HK-2 (cell line): ENCODE measurements around the gene TMEM11.
"Not testable (repeated sequence)": the region's sequence is repeated elsewhere in the genome, so short reads cannot be mapped to it uniquely, and the experiment has no call there.

ENCODE experiments used
- DNase-seq: peaks from one replicate; pipeline ENCODE4 v3.0.0-alpha.2; 2018; ENCODE audit not compliant: unreplicated experiment

Gene TMEM11

DNA sequence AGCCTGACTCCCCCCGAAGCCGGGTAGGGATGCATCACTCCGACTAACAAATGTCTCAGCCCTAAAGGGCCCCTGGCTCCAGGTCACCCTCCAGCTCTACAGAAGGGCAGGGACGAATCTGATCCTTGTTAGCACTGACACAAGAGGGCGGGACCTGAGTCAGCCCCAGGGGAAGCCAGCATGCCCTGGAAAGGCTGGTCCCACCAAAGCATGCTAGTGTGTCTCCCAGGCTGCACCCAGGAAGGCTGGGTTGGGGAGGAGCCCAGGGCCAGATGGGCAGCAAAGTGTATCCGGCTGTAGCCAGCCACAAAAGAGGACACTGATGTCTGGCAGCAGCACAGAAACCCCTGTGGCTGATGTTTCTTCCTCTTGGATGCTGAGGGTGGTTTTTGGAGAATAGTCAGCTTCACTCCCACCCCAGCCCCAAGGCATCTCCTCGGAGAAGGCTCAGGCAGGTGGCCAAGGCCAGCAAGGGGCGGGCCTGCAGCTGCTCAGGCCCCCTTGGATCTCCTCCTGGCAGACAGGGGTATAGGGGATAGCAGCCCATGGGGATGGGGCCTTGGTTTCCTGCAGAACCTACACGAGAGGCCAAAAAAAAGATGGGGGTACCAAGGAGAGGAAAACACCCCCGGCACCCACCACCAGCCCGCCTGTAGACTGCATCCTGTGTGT lies 28.2 kb upstream of the TMEM11 start:
- no peak for DNase-seq

DNA sequence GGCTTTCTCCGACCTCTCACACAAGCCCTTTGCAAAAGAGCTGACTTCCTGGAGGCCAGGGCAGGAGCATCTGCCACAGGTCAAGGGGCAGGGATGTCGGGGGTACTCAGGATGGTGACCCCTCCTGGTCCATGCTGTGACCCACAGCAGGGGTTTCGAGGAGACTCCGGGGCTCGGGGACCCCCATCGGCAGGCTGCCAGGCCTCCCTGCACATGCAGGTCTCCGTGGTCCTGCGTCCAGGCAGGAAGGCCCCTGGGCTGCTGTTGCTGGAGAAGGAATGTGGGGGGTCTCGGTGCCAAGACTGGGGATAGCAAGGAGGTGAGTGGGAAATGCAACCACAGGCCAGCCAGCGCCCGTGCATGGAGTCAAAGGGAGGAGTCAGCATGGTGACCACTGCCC lies 27.6 kb upstream of the TMEM11 start:
- no peak for DNase-seq

DNA sequence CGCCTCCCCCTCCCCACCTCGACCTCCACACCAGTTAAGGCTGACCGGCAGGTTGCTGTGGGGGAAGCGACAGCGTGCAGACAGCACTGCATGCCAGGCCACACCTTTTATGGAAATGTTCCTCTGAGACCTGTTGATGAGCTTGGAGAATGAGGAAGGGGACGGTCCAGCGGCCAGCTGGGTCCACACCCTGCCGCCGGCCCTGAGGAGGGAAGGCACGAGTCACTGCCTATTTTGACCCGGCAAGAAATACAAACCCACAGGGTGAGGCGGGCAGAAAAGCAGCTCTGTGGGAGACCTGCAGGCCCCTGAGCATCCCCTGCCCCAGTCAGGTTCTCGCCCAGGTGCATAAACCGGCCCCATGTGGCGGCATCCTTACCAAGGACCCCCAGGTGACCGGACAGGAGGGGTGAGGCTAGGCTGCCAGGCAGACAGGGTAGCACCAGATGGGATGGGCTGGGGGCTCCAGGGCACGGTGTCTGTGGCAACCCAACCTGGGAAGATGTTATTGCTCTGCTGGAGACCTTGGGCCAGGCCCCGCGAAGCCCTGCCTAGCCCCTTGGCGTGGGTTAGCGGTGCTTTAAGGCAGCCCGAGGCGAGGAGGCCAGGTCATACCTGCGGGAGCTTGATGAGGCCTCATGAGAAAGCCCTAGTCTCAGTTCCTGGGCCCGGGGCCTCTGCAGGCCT lies 26.6 kb upstream of the TMEM11 start:
- no peak for DNase-seq

DNA sequence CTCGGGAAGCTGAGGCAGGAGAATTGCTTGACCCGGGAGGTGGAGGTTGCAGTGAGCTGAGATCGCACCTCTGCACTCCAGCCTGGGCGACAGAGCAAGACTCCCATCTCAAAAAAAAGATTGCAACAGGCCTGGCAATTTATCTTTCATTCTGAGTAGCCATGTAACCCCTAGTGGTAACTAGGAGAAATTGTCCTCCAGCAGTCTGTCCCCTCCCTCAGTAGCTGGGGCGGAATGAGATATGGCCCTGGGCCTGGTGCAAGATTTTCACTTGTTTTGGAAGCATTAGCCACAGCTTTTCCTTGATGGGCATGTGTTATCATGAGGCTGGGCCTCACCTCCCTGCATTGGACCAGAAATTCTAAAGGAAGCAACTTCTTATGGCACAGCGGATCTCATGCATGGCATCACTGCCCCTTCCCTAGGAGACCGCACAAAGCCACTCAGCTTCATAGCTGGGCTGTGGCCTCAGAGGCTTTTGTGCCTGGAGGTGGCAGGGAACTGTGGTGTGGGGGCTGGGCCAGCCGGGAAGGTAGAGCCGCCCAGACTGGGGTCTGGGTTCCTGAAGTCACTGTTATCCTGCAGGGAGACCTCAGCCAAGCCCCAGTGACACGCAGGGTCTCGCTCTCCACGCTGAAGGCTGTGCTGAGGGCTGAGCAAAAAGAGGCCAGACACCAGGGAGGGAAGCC lies 25.9 kb upstream of the TMEM11 start:
- no peak for DNase-seq

DNA sequence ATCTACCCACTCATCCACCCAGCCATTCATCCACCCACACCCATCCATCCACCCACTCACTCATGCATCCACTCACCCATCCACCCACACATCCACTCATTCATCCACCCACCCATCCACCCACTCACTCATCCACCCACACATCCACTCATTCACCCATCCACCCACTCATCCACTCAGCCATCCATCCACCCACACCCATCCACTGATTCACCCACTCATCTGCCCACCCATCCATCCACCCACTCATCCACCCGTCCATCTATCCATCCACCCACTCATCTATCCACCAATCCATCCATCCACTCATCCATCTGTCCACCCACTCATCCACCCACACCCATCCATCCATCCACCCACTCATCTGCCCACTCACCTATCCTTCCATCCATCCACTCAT lies 22.0 kb upstream of the TMEM11 start:
- DNase-seq, result no peak

DNA sequence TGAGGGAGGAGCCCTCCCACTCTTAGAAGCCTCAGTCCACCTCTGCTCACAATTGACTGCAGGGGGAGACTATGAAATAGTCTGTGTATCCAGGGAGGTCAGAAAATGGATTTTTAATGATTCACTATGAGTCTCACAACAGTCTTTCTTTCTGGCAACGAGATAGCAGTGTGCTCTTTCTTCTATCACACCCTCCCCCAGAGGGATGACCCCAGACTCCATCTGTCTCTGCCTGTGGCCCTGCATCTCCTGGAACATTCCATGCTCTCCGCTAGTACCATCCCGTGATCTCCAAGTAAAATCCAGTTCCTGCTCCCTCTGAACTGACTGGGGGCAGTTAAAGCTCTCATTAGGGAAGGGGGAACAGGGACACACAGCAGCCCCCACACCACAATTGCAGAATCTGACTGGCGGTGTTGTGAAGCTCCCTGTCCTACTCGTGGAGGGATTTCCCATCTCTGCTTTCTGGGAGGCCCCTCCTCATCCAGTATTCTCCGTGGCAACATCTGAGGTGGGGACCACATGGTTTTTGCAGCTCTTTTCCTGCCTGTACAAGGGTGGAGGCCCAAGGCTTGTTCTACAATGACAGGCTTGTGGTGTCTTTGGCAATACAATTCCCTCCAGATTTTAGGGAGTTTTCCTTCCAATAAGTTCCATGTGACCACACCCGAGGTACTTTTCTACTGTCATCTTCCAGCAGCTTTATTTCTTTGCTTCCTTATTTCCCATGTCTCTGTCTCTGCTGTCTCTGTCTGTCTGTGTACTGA lies 19.8 kb upstream of the TMEM11 start:
- no peak for DNase-seq

DNA sequence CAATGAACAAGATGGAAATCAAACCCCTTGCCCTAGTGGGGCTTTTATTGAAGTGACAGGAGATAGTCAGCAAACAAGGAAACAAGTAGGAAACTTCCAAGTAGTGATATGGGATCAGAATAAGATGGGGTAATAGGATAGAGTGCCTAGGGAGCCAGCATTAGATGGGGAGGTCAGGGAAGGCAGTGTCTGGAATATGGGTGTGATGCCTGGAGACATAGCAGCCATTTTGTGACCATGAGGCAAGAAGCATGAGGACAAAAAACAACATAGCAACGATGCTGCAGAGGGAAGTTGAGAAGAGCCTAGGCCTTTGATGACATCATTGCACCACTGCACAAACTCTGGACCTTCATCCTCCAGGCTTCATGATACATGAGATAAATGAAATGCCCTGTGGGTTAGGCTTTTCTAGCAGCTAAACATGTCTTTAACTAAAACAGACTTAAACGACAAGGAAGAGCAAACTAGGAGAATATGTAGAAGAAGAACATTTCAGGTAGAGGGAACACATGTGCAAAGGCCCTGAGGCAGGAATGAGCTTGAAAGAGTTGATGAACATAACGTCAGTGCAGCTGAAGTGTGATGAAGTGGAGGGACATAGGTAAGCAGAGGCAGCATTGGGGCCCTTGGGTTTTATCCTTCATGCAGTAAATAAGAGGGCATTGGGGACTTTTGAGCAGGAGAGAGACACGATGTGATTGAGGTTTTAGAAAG lies 18.2 kb upstream of the TMEM11 start:
- no peak for DNase-seq

DNA sequence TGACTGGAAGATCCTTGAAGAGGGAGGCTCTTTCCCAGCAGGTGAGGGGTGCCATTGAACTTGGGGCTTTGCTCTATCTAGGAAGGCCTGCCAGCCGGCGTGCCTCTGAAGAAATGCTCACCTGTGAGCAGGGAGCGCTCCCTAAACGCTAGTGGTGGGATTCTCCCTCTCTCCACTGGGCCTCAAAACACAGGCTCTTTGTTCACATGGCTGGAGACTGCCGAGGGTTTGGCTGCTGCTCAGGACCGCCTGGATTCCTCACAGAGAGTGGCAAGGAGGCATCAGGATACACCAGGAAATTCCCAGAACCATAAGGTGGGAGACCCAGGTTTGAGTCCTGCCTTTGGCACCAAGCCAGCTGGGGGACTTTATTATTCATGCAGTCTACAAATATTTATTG lies 17.6 kb upstream of the TMEM11 start:
- no peak for DNase-seq

DNA sequence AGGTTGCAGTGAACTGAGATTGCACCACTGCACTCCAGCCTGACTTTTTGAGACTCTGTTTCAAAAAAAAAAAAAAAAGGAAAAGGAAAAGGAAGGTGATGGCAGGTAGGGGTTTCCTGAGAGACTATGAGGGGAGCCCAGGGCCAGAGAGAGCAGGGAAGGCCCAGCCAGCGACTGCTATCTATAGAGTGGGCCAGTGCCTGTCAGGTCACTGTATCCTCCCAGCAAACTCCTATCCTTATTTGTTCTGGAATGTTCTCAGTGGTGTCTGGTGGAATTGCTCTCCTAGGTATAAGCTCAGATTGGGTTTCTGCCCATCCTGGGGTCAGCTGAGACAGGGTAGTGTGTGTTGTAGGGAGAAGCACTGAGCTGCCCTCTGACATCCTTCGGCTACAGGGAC lies 14.9 kb upstream of the TMEM11 start:
- DNase-seq, result no peak

DNA sequence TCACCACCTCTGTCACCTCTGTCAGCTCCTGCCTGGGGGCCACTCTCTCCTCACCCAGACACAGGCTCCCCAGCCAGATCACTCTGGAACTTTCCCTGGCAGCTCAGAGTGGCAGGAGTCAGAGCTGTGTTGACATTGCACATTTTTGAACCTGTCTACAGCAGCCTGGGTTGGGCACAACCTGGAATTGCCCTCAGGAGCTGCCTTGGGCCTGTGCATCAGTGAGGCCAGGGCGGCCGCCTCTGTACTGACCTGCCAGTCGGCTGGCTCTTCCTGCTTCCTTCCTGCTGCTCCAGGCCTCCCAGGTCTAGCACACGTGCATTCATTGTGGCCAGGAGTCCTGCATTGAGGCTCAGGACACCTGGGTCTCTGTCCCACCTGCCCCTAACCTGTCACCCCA lies 14.2 kb upstream of the TMEM11 start:
- DNase-seq, result no peak

DNA sequence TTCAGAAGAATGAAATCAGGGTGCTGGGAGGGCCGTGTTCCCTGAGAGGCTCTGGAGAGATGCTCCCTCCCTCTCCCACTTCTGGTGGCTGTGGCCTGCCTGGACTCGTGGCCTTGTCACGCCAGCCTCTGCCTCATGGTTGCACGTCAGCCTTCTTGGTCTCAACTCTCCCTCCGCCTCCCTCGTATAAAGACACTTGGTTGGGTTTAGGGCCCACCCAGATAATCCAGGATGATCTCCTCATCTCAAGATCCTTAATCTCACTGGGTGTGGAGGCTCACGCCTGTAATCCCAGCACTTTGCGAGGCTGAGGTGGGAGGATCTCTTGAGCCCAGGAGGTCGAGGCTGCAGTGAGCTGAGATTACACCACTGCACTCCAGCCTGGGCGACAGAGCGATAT lies 13.3 kb upstream of the TMEM11 start:
- DNase-seq, result not testable (repeated sequence)

DNA sequence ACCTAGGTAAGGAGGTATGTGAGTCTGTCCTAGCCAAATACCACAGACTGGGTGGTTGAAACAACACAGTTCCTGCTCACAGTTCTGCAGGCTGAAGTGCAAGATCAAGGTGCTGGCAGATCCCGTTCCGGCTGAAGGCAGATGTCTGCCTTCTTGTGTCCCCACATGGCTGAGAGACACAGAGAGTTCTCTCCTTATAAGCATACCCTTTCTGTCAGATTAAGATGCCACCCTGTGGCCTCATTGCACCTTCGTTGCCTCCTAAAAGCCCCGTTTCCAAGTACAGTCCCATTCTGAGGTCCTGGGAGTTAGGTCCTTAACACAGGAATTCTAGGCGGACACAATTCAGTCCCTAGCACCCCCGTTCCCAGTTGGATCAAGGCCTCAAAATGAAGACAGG lies 9.1 kb upstream of the TMEM11 start:
- no peak for DNase-seq

DNA sequence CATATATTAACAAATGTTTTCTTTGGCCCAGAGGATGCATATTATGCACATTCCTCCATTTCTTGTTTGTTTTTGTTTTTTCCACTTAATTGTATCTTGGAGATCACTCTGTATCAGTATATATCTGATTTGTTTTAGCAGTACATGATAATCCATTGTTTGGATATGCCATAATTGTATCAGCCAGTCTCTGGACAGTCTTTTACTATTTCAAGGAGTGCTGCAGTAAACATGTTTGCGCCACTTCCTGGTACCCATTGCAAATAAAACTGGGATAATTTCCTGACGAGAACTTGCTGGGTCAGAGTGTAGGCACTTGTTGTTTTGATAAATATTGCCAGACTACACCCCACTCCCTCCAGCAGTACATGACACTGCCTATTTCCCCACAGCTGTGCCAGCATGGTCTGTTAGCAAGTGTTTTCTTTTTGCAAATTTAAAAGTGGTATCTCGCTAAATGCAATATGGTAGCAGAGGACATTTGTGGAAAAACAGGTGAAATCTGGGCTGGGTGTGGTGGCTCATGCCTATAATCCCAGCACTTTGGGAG lies 4.9 kb upstream of the TMEM11 start:
- no peak for DNase-seq

DNA sequence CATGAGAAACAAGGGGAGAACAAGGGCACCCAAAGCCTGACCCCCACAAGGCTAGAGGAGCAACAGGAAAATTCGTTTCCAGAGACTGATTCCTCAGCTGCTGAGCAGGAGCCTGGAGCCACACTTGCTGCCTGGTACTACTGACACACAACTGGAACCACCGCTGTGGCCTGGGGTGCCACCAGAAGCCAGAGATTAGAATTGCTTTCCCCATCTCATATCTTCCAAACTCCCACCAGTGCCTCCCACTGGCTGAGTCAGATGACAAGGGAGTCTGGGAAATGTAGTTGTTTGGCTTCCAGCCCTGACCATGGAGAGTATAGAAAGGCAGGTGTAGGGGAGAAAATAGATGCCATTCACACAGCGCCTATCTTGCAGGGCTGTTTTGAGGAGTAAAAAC lies 4.1 kb upstream of the TMEM11 start:
- no peak for DNase-seq

DNA sequence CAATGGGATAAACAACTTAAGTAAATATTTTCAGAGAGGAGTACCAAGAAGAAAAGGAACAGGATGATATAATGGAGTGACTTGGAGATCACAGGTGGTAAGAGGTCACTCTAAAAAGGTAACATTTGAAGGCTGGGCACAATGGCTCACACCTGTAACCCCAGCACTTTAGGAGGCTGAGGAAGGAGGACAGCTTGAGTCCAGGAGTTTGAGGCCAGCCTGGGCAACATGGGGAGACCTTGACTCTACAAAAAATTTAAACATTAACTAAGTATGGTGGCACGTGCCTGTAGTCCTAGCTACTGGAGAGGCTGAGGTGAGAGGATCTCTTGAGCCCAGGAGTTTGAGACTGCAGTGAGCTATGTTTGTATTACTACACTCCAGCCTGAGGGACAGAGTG lies 3.4 kb upstream of the TMEM11 start:
- DNase-seq, result no peak

DNA sequence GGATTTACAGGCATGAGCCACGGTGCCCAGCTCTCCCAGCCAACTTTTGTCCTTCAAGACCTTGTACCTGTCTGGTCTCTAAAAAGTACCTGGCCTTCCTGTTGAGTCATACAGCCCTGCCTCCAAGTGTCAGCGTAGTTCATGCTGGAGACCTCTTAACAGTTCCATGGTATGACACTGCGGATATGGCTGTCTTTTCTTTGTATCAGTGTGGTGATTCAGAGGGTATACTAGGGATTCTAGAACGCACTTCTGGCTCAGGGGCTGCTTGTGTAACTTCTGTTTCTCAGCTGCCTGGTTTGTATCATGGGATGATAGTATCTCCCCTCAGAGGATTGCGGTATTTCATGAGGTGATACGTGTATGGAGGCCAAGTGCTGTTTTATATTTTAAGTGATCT lies 2.0 kb upstream of the TMEM11 start:
- DNase-seq, result no peak

DNA sequence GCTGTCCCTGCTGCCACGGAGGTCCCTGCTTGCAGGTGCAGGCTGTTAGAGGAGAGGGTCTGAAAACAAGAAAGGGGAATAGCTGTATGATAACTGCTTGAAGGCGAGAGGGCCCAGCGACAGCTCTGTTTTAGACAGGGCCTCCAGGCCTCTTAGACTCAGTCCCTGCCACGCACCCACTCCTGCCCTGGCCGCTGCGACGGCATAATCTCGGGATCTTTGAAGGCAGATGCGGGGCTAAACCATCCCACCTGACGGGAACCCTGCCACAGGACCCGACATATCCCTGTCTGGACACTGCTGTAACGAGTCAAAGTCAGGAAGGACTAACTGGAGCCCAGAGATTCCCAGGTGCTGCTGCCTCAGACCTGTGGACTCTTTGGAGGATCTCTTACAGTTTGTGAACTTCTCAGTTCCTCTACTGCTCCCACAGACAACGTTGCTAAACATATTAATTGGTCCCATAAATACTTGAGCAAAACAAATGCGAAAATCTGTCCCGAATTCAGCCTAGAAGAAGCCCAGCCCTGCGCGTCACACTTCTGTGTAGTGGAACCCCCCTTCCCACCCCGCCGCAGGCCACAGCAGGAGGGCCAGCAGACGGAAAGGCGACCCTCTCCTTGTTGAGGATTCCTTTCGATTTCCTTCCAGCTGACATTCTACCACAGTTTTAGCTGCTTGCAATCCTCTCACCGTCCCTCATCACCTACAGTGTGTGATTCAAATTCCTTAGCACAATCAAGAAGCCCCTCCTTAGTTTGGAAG lies 998 bp upstream of the TMEM11 start:
- DNase-seq, result no peak

DNA sequence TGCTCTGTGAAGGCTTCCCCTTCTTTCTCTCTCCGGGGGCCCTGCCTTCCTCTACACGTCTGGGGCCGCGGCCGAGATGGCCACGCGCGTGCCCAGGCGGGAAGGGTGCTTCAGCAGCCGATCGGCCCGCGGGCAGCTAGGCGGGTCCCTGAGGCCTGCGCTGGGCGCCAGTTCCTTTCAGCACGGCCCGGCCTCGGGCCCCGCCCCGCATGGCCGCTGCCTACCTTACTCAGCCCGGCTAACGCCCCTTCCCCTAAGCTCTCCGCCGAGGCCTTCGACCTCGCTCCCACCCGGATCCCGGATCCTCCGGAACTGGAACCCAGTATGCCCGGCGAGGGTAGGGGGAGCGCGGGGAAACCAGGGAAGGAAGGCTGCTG lies 335 bp downstream of the TMEM11 start:
- DNase-seq, result no peak

DNA sequence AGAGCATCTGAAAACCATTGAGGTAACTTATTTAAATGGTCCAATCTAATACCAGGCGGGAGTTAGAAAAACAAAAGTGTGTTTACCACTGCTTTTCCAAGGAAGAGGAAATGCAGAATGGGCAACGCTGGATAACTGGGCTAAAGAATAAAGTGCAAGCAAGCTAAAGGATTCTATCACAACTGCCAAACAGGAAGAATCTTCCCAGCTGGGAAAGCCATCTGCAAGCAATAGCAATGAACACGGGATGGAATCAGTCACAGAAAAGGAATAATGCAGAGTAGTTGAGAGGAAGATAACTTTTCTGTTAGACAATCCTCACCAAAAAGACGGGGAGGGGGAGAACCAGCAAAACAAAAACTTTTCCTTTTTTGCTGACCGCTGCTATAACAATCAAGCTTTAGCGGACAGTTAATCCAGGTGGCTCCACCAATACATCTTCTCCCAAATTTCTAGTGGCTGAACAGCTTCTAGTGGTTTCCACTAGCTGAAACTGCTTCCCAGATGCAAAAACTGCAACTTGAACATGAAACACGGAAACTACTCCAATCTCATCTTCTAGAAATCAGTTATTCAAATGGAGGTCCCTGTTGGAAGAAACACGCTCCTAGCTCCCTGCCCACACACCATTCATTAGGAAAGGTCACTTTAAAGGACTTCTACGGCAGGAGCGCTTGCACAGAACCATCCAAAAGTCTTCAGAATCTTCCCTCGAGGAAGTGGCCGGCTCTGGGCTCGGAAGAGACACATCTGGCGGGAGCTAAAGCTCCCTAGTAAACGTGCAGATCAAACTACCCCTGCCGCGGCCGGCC lies 929 bp downstream of the TMEM11 start:
- DNase-seq, result no peak
